Epithelial cell of esophagus (primary cell): ENCODE results near the gene IQCC.
A peak's percentile ranks its signal among the peaks of the same experiment; 100 is the strongest.

Source experiments
- DNase-seq: peaks from one replicate; pipeline ENCODE4 v3.0.0; 2010; ENCODE audit warnings: low read depth
- H3K4me3 ChIP-seq: 2 replicates; pipeline ENCODE4 v1.5.1; 2011; ENCODE audit warnings: mild to moderate bottlenecking, low read length, control low read depth
- CTCF ChIP-seq: IDR thresholded peaks from 2 replicates; pipeline ENCODE4 v1.5.1; 2011; ENCODE audit warnings: low read depth, mild to moderate bottlenecking, low read length, control low read depth, inconsistent platforms; ENCODE audit not compliant: insufficient read depth; ENCODE audit errors: missing control alignments

The IQCC gene

GRCh38 chr1:32200226-32201010 is 5.1 kb upstream of the IQCC start, which contains the start of gene CCDC28B:
CCDC28B (plus strand) TSS chr1:32200595; CDS start chr1:32201936, 1,341 bp downstream.
- peak within 1 kb of the TSS; percentile 74 for H3K4me3 ChIP-seq
- no peak for TF ChIP-seq CTCF
- peak; percentile 58 for DNase-seq

GRCh38 chr1:32201011-32201855 is 4.2 kb upstream of the IQCC start:
- no peak for TF ChIP-seq CTCF
- DNase-seq = peak; percentile 38
- peak overlapping the region; percentile 74 for H3K4me3 ChIP-seq

GRCh38 chr1:32204943-32205361 is 519 bp upstream of the IQCC start:
- no peak for TF ChIP-seq CTCF
- H3K4me3 ChIP-seq = peak overlapping the region; percentile 88
- no peak for DNase-seq

GRCh38 chr1:32208469-32208868 is 3.0 kb downstream of the IQCC start:
- H3K4me3 ChIP-seq = no peak overlapping the region
- no peak for TF ChIP-seq CTCF
- DNase-seq = no peak

GRCh38 chr1:32208891-32209328 is 3.4 kb downstream of the IQCC start, which contains the start of gene DCDC2B:
DCDC2B (plus strand) TSS chr1:32209089; CDS start chr1:32209094, 5 bp downstream.
- peak; percentile 73 for DNase-seq
- H3K4me3 ChIP-seq = no peak within 1 kb of the TSS
- TF ChIP-seq CTCF = no peak

- TF ChIP-seq CTCF = peak; percentile 90
- no peak overlapping the region for H3K4me3 ChIP-seq
- peak; percentile 82 for DNase-seq
These were observed 10.4 kb downstream of the IQCC start for GRCh38 chr1:32215629-32216480.
